ENCODE measurements around the gene ZNF550. TPM values are rescaled to one million over a fixed set of nuclear protein-coding genes. Genes with fewer than 3 reads are reported as not detected.

The ZNF550 gene
- polyA plus RNA-seq, 3 donors, result 0.25 to 2.7 (median 0.65) TPM

GRCh38 chr19:57576661-57577060 lies 17.0 kb upstream of the ZNF550 start:
- Histone ChIP-seq H2AFZ (ENCODE audit: insufficient read depth, low read depth, low read length, poor library complexity, severe bottlenecking) (no peak overlapping the region), H3K27me3 (ENCODE audit: control insufficient read depth in 2 of 2, insufficient read depth in 2 of 2, low read length in 2 of 2) (no peaks in the 10 kb centered on the region), H3K9me3 (replicated peaks in 1 of 2; ENCODE audit: control insufficient read depth in 1 of 2, insufficient read depth in 1 of 2, low read length in 2 of 2) (peaks cover 71 to 81% of the 10 kb centered on the region in 2 donors), H3K79me2 (ENCODE audit: insufficient read depth, low read length) (no peaks in the 10 kb centered on the region), H3K9ac (ENCODE audit: insufficient read depth, low read length, poor library complexity, severe bottlenecking) (no peak overlapping the region), H3K4me1 (ENCODE audit: control insufficient read depth in 1 of 2, insufficient read depth in 2 of 2, low read length in 2 of 2) (peaks cover 9 to 16% of the 10 kb centered on the region in 2 donors), H3K4me2 (replicated peaks; ENCODE audit: extremely low read depth, low read length, poor library complexity, severe bottlenecking) (no peak overlapping the region), H4K20me1 (ENCODE audit: insufficient read depth, low read length) (no peaks in the 10 kb centered on the region), H3K4me3 (replicated peaks in 1 of 3; ENCODE audit: low read depth in 2 of 3, low read length in 3 of 3) (peak overlapping the region in 1 of 3 experiments; percentile 54), H3K27ac (ENCODE audit: low read depth in 1 of 2, low read length in 2 of 2) (no peak overlapping the region), H3K36me3 (replicated peaks in 1 of 2; ENCODE audit: control insufficient read depth in 1 of 2, insufficient read depth in 2 of 2, low read length in 2 of 2) (peaks cover 31 to 53% of the 10 kb centered on the region in 2 donors)
- TF ChIP-seq CTCF (IDR thresholded peaks at IDR 0.05), result no peak
- H3K9me3 Mint-ChIP-seq, result peaks cover 67 to 88% (median 80%) of the 10 kb centered on the region in 7 donors
- no peak overlapping the region for H3K4me3 Mint-ChIP-seq
- peaks cover 17% of the 10 kb centered on the region for H3K4me1 Mint-ChIP-seq
- intact Hi-C loops (cut with micrococcal nuclease), result loop anchor here (5.0 to 10.0 kb wide), 5 partner anchors 52 to 99 kb away; partner anchors contain the start of genes ZNF211 (in 2 of the 2), ZNF549 (in 1 of the 2), ZNF772 (in 1 of the 2) and ZNF773 (in 1 of the 2)
- DNase-seq, result no peak
- peaks cover 53 to 57% of the 10 kb centered on the region in 2 donors for H3K36me3 Mint-ChIP-seq
- H3K27me3 Mint-ChIP-seq (ENCODE audit: low read depth in 3 of 3), result peaks cover 0 to 6% (median 3%) of the 10 kb centered on the region in 3 donors
- no peak overlapping the region for H3K27ac Mint-ChIP-seq

- H3K36me3 ChIP-seq (replicated peaks in 1 of 2; ENCODE audit: control insufficient read depth in 1 of 2, insufficient read depth in 2 of 2, low read length in 2 of 2), result peaks cover 31 to 59% of the 10 kb centered on the region in 2 donors
- no peak overlapping the region for H3K27ac ChIP-seq (ENCODE audit: low read depth in 1 of 2, low read length in 2 of 2)
- peak overlapping the region in 1 of 3 experiments; percentile 54 for H3K4me3 ChIP-seq (replicated peaks in 1 of 3; ENCODE audit: low read depth in 2 of 3, low read length in 3 of 3)
- H3K4me3 Mint-ChIP-seq, result no peak overlapping the region
- H3K4me1 Mint-ChIP-seq, result peaks cover 5% of the 10 kb centered on the region
- H4K20me1 ChIP-seq (ENCODE audit: insufficient read depth, low read length), result no peaks in the 10 kb centered on the region
- DNase-seq, result no peak
- no CpG with 5 or more reads among the region's 3 CpGs for WGBS (ENCODE audit: insufficient coverage)
- H3K36me3 Mint-ChIP-seq, result peaks cover 51 to 55% of the 10 kb centered on the region in 2 donors
- no peak overlapping the region for H3K4me2 ChIP-seq (replicated peaks; ENCODE audit: extremely low read depth, low read length, poor library complexity, severe bottlenecking)
- H3K4me1 ChIP-seq (ENCODE audit: control insufficient read depth in 1 of 2, insufficient read depth in 2 of 2, low read length in 2 of 2), result no peaks in the 10 kb centered on the region
- TF ChIP-seq CTCF (IDR thresholded peaks at IDR 0.05), result no peak
- no peaks in the 10 kb centered on the region for H3K79me2 ChIP-seq (ENCODE audit: insufficient read depth, low read length)
- H3K9me3 Mint-ChIP-seq, result peaks cover 86 to 100% (median 98%) of the 10 kb centered on the region in 7 donors
- H3K9ac ChIP-seq (ENCODE audit: insufficient read depth, low read length, poor library complexity, severe bottlenecking), result no peak overlapping the region
- H3K27me3 ChIP-seq (ENCODE audit: control insufficient read depth in 2 of 2, insufficient read depth in 2 of 2, low read length in 2 of 2), result no peaks in the 10 kb centered on the region
- H3K27me3 Mint-ChIP-seq (ENCODE audit: low read depth in 3 of 3), result peaks cover 0 to 5% (median 3%) of the 10 kb centered on the region in 3 donors
- H3K9me3 ChIP-seq (replicated peaks in 1 of 2; ENCODE audit: control insufficient read depth in 1 of 2, insufficient read depth in 1 of 2, low read length in 2 of 2), result peaks cover 93 to 97% of the 10 kb centered on the region in 2 donors
- intact Hi-C loops (cut with micrococcal nuclease), result loop anchor here in 1 of 2 donors (10.0 kb wide), 1 partner anchor 48 kb away; the partner anchor contains the start of gene ZNF549
- H2AFZ ChIP-seq (ENCODE audit: insufficient read depth, low read depth, low read length, poor library complexity, severe bottlenecking), result no peak overlapping the region
- H3K27ac Mint-ChIP-seq, result no peak overlapping the region
Observed at GRCh38 chr19:57572415-57572947, 12.8 kb upstream of the ZNF550 start.

Data from CD14-positive monocyte (primary cell).